GM21786 (cell line): ENCODE data around the gene PHACTR1.
"Not testable (repeated sequence)": the region's sequence is repeated elsewhere in the genome, so short reads cannot be mapped to it uniquely, and the experiment has no call there.

Experiments
- ATAC-seq: cut with Tn5 transposase; IDR thresholded peaks from one replicate; pipeline ENCODE4 v1.9.1; 2021; ENCODE audit not compliant: unreplicated experiment

Gene PHACTR1

DNA sequence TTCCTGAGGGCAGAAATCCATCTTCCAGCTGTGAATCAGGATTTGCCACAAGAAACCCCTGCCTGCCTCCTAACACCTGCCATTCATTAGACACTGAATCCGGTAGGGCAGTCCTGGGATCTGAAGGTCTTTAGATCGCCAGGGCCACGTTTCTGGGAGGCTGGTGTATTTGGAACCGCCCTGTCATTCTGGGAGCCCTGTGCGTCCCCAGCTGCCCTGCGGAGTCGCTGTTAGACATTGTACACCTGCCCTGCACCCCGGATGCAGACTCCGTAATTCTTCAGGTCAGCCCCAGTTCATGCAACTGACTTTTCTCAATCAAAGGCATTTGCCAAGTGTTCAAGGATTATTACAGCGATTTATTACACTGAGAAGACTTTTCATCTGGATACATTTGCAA lies 418.6 kb downstream of the PHACTR1 start:
- ATAC-seq, result no peak

DNA sequence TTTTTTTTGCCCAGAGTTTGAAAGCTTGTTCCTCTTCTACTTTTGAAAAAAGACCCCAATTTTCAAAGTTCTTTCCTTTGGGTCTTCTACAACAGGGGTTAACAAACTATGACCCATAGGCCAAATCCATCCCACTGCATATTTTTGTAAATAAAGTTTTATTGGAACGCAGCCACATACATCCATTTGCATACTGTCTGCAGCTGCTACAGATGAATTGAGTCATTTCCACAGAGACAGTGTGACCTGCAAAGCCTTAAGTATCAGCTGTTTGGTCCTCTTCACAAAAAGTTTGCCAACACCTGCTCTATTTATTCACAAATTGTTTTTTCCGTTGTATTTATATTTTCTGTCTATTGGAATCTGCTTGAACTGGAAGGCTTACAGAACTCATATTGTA lies 422.6 kb downstream of the PHACTR1 start:
- no peak for ATAC-seq

DNA sequence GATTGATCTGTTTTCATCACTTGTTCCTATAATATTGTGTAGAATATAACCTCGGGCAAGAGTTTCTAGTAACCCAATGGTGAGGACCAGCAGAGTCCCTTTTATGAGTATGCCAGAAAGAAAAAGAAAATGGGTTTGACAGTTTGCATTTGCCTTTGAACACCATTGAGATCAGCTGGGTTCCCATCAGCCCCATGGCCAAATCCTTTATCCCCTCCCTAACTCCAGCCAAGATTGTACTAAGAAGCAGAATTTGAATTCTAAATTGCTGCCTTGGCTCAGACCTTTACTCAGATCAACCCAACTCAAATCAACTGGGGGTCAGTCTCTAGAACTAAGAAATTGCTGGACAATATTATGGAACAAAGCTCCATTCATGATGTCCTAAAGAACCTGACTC lies 424.4 kb downstream of the PHACTR1 start:
- no peak for ATAC-seq

DNA sequence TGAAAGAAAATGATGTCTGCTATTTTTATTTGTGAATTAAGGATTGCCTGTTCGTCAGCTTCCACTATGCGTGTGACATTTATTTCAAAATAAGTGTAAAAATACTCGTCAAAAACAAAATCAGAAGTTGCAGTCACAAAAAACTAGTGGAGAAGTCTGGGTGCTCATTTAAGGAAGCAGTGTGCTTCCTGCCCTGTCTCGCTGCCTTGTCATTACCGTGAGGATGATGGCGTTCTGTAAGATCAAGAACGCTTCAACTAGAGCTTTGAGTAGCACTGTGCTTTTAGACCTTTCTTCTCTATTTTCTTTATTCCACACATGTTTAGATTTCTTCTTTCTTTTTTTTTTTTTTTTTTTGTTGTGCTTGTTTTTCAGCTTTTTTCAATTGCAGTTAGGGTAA lies 424.8 kb downstream of the PHACTR1 start:
- no peak for ATAC-seq

DNA sequence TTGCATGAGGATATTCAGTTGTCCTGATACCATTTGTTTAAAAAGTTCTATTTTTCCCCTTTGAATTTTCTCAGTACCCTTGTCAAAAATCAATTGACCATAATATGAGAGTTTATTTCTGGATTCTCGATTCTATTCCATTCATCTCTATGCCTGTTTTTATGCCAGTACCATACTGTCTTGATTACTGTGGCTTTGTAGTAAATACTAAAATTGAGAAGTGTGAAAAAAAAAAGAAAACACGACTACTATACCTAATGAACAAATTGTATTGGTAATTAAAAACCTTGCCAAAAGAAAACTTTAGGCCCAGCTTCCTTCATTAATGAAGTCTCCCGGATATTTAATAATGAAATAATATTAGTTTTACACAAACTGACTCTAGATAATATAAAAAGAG lies 426.0 kb downstream of the PHACTR1 start:
- ATAC-seq, result no peak

DNA sequence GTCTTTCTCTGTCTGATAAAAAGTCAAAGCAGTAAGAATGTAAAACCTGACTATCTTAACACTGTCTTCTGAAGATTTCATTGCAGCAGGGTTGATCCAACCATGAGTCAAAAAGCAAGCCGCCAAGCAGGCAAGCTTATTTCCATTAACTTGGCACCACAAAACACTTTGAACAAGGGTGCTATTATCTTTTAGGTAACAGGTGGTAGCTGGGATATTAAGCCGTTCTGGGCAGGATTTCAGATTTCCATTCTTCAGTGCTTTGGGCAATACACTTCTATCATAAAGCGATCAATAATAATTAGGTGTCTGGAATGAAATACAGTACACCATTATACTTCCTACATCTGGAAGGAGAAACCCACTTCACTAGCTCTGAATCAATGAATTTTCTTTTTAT lies 429.9 kb downstream of the PHACTR1 start:
- ATAC-seq, result no peak

DNA sequence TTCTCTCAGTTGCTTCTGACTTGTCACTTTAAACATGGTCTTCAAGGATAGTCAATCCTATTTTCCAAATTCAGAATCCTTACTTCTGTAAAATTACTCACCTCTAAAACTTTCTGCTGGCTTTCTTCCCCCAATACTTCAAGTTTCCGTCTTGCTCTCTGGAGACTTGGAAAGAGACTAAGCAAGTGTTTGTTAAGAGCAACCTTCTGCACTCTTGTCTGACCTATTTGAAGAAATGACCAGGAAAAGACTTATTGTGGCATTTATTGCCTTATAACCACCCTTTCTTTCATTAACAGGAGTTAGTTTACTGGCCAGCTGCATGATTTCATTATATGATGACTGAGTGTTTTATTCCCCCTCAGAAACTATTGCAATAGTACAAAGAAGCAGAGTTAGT lies 430.8 kb downstream of the PHACTR1 start:
- ATAC-seq, result no peak

DNA sequence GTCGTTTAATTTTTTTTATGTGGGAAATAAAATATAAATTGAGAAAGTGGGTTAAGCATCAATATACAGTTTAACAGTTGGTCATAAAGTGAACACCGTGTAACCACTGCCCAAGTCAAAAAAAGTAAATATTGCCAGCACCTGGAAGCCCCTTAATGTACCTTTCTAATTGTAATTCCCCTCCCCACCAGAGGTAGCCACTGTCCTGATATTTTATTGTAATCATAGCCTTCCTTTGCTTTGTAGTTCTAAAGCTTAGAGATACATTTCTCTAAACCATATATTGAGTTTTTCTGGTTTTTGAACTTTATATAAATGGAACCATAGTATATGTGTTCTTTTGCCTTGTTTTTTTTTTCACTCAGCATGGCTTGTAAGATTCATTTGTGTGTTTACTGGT lies 431.2 kb downstream of the PHACTR1 start:
- no peak for ATAC-seq

DNA sequence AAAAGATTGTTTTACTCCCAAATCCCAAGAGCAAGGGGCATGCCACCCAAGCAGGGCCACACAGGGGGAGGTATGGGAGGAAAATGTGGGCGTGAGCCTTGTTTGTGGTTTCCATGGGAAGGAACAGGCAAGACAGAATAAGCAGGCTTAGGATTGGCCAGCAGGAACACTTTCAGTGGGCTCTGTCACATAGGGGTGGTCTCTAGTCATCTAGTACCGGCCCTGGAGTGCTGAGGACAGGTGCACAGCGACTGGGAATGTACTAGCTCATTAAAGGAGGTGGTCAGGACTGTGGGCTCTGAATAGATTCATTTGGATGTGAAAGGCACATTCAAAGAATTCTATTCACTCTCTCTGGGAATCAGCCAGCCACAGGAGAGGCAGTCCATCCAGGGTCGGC lies 436.2 kb downstream of the PHACTR1 start:
- no peak for ATAC-seq

DNA sequence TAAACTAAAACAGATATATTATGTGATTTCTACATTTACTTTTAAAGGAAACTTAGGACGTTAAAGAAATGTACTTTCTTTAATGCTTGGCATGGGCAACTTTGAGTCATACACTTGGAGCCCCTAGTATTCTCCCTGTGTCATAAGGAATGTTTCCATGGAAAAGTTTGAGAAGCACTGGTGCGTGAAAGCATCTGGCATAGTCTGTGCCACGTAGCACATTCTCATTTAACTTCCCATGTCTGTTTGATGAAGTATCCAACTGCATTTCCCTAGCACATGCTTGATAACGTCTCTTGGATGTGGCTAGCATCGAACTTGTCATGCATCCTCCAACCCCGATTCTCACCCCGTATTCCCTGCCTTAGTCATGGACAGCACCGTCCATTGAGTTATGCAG lies 439.8 kb downstream of the PHACTR1 start:
- ATAC-seq, result no peak

DNA sequence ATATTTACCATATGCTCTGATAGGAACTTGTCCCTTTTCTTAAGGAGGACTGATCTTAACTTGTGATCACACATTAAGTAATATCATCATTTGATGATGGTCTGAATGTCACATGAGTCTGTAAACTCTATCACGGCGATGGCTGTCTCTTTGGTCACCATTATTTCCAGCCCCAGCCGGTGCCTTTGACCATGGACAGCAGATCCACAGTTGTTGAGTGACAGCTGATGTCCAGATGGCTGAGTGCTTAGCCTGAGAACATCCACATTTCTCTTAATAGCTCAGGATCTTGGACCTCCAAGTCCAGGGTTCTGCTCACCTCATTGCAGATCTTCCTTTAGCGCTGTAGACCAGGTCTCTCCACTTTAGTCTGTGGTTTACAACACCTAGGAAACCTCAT lies 440.7 kb downstream of the PHACTR1 start:
- no peak for ATAC-seq

DNA sequence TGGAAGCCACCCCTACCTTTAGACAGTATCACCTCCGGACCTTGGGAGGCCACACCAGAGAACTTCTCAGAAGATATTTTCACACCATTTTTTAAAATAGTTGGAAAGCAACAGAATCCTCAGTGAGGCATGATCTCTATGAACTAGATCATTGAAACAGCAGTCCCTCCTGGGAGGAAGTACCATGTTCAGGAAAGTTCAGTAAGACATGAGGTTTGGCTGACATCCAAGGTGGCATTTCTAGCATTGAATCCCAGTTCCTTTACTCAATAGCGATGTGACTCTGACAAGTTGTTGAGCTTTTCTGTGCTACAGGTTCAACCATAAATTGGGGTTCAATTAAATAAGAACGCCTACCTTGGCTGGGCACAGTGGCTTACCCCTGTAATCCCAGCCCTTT lies 442.7 kb downstream of the PHACTR1 start:
- ATAC-seq, result no peak

DNA sequence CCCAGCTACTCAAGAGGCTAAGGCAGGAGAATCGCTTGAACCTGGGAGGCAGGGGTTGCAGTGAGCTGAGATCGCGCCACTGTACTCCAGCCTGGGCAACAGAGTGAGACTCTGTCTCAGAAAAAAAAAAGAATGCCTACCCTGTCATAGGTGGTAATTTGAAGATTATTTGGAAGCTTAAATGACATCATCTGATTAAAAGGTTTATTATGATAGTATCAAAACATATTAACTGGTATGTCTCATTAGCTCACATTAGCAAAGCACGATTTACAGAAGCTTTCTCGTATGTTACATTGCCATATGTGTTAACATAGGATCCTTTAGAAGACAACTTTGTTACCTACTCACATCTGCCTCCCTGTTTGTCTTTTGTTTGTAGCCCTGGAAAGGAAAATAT lies 443.3 kb downstream of the PHACTR1 start:
- ATAC-seq, result not testable (repeated sequence)

DNA sequence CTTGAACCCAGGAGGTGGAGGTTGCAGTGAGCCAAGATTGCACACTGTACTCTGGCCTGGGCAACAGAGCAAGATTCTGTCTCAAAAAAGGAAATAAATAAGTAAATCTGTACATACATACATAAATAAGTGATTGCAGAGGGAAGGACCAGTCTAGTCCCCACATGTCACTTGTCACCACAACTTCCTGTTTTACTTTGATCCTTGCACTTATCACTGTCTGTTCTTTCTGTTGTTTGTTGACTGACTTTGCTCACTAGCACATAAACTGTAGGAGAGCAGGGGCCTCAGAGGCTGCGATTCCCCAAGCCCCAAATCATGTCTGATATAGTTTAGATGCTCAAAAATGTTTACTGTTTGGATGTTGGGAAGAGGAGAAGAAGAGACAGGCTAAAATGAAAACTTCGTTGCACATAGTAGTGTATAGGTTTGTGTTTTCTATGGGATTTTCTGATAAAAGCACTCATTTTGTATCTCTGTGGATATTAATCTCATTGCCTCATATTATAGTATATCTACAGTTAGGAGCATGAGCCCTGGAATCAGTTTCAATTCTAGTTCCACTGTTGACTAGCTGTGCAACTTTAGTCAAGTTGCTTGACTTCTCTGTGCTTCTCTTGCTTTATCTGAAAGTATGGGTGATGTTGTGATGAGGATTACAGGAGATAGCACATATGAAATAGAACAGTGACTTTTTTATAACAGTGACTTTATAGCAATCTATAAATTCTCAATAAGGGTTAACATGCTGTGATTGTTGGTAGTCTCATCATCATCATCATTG lies 446.8 kb downstream of the PHACTR1 start:
- ATAC-seq, result no peak

DNA sequence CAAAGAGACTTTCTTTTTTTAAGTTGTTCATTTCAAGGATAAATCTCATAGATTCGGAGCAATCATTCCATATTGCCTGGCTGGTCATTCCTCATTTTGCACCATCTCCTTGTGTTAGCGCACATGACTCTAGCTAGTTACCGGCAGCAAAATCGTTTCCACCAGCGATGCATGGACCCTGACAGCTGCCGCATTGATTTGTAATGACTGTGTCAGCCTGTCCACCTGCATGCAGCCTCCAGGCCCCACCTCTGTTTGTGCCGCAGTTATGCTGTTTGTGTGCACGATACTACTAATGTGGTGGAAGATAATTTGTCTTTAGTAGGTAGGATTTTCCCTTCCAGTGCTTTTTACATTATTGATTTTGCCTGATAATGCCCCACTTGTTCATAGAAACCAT lies 447.7 kb downstream of the PHACTR1 start:
- no peak for ATAC-seq

DNA sequence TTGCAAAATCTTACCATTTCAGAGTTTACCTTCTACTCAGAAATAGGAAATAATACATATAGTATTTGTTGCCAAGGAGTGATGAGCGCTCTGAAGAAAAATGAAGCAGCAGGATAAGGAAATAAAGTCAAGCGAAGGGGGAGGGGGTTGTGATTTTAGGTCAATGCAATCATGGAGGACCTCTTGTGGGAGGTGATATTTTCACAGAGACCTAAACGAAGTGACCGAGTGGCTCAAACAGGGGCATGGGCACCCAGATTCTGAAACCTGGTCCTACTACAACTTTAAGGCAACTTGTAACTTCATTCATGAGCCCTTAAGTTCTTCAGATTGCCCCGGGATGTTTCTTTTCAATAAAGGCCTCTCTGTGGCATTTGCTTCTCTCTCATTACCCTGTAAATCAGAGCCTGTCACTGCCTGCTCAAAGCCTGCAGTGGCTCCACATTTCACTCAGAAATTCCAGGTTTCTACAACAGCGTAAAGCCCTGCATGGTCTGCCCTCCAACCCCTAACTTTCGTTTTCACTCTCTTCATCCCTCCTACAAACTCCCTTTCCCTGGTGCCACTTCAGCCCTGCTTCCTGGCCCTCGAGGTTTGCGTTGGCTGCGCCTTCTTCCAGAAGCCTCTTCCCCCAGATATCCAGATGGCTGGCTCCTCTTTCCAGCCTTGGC lies 449.1 kb downstream of the PHACTR1 start:
- no peak for ATAC-seq

DNA sequence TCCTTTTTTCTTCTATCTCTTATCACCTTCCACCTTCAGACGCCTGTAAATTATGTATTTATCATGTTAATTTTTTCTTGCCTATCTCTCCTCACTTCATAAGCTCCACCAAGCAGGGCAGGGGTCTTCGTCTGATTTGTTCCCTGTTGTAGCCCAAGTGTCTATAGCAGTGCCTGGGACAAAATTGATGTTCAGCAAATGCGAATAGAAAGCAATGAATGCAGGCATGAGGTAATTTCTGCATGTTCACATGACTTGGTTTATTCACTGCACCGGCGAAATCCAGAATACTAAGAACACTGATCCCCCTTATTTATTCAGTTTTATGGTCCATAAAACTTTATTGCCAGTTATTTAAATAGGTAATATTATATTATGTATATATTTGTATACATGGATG lies 449.7 kb downstream of the PHACTR1 start:
- no peak for ATAC-seq

DNA sequence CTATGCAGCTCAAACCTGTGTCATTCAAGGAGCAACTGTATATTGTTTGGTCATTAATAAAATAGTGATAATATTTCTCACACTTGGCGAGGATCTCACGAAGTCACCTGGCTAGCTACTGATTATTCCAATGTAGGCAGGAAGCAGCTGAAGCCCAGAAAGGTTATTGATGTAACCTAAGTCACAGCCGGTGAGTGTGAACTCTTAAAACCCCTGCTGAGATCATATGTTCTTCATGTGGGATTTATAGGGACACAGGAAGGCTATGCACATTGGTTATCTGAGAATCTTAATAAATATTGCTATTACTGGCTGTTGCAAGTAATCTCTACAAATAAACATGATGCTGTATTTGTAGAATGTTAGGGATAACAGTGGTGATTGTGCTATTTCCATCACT lies 450.3 kb downstream of the PHACTR1 start:
- ATAC-seq, result no peak

DNA sequence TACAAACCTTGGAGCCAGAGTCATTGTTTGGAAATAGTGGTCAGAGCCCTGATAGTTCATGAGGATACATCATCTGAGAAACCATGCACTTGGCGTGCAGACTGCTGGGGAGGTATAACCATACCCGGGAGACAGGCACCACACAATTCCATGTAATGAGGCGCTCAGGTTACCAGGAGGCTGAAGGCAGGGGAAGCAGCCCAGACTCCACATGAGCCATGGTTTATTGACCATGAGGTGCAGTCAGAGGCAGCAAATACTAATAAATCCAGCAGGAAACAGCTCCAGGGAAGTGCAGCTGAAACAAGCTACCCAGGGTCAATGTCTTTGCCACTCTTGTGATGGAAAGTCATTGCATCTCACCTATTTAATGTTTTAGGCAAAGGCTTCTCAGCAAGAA lies 455.7 kb downstream of the PHACTR1 start:
- ATAC-seq, result no peak

DNA sequence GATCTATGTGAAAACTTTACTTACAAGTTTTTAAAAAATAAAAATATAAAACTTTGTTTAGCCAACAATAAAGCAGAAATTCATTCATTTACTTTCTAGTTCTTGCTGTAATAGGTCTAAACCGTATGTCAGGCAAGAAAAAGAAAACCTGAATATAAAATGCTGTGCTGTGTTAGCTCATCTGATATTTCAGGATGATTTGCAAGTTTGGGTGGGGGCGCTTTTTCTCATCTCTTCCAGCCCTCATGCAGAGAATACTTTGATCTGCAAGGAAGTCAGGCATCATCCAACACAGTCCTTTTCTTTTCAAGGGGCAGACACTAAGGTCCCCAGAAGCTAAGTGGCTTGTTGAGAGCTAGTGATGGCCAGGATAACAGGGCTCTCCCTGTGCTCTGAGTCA lies 458.5 kb downstream of the PHACTR1 start:
- ATAC-seq, result no peak

DNA sequence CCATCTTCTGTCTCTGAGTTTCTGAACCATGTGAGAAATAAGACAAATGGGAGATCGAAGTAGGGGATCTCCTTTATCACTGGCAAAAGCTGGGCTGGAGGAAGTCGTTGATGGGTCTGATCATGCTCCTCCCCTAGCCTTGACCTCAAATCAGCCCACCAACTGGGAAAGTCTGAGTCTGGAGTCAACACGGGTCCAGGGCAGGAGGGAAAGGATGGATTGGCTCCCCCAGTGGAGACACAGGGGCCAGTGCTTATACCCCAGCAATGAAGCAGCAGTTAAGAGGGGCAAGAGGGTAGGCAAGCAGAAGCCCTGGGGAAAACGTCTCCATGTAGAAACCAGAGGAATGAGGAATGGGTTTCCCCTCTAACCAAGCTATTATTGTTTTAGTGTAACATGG lies 459.2 kb downstream of the PHACTR1 start:
- ATAC-seq, result no peak

DNA sequence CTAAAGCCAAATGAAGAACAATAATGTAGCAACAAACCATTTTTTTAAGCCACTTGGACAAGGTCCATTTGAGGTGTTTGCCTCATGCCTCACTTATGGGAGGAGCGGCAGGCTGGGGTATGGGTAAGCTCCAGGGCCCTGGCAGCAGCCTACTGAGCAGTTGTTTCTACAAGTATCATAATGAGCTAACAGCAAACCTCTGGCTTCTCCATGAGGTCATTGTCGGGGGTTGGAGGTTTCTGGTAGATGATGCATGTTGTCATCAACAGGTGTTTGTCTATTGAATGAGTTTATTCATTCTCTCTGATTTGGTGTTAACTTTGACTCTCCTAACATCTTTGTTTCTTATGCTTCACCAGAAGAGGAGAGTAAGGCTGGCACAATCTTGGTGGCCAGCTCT lies 461.1 kb downstream of the PHACTR1 start:
- ATAC-seq, result no peak

DNA sequence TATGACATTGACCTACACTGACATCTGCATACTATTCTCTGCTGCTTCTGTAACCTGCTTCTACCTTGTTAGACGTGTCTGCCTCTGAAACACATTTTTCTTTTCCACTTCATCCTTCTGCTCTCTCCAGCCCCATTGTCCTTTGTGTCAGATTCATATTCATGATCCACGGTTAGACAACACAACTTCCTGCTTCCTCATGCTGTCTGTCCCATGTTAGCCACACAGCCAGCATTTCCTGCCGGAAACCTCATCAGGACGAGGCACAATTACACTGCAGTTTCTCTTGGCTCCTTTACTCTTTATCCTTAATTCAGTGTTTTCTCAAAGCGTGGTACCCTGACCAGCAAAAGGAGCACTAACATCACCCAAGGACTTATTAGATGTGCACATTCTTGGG lies 461.5 kb downstream of the PHACTR1 start:
- ATAC-seq, result no peak
